ENCODE data around the gene B3GAT1. TPM values are rescaled to one million over a fixed set of nuclear protein-coding genes. Genes with fewer than 3 reads are reported as not detected.
A peak's percentile ranks its signal among the peaks of the same experiment; 100 is the strongest.
"Not testable (repeated sequence)": the region's sequence is repeated elsewhere in the genome, so short reads cannot be mapped to it uniquely, and the experiment has no call there.

Gene B3GAT1, protein sequence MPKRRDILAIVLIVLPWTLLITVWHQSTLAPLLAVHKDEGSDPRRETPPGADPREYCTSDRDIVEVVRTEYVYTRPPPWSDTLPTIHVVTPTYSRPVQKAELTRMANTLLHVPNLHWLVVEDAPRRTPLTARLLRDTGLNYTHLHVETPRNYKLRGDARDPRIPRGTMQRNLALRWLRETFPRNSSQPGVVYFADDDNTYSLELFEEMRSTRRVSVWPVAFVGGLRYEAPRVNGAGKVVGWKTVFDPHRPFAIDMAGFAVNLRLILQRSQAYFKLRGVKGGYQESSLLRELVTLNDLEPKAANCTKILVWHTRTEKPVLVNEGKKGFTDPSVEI
- total RNA-seq (0.09 TPM), polyA plus RNA-seq (ENCODE audit: insufficient read depth in 1 of 8, insufficient read length in 8 of 8, low replicate concordance in 1 of 8) (under 1 TPM; 0.26 to 0.86 (median 0.29) TPM)
- long read RNA-seq, donor 1 = 0 reads
- long read RNA-seq, donor 2 = 0 reads
- long read RNA-seq, donor 3 = 0 reads
- long read RNA-seq, donor 4 = 0 reads
- long read RNA-seq, donor 5 = 0 reads
- long read RNA-seq, donor 6 = 0 reads
- long read RNA-seq, donor 7 = 0 reads
- long read RNA-seq, donor 8 = 0 reads
- long read RNA-seq, donor 9 = 0 reads
- long read RNA-seq, donor 10 = 0 reads
- long read RNA-seq, donor 11 = 0 reads

DNA sequence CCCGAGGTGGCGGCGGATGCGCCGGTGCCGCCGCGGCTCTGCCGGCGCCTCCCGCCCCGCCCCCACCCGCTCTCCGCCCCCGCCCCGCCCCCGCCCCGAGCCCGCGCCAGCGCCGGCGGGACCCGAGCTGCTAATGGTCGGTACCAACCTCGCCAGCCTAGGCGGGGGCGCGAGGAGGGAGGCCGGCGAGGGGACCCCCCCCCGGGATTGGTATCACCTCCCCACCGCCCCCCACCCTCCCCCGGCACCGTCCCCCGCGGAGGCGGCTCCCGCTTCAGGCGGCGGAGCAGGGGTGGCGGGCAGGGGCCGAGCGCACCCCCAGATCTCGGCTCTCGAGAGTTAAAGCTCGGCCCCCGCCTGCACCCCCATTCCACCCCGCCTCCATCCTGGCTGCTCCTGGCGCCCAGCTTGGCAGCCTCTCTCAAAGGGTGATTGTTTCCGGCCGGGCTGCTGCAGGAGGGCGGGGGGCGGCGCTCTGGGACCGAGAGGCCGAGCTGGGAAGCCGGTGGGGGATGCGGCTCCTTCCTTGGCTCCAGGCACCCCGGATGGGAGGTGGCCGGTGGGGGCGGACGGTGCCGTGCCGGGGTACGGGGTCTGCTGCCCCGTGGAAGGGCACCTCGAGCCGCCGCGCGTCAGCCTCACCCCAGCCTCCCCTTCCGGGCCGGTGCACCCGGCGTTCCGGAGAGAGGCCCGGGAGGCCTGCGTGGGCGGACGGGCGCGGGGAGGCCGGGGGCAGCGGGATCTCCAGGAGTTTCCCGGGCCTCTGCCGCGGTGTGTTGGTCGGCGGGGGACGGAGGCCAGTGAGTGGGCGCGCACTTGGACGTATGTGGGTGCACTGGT is at the start of gene B3GAT1:
TSS of gene B3GAT1 (minus strand) at position 40 of the 840 bp plus-strand sequence. CDS start 24,583 bp downstream, outside the sequence.
- Histone ChIP-seq H3K27me3 (ENCODE audit: control insufficient read depth, insufficient read depth, low read length) (peaks cover 82% of the 10 kb centered on the region), H3K9me3 (replicated peaks; ENCODE audit: control insufficient read depth, low read depth, low read length) (no peaks in the 10 kb centered on the region), H3K36me3 (ENCODE audit: control insufficient read depth, insufficient read depth, low read length) (no peaks in the 10 kb centered on the region), H3K4me3 (ENCODE audit: low read length) (no peak within 1 kb of the TSS), H3K27ac (ENCODE audit: low read length) (no peak within 1 kb of the TSS), H3K4me1 (ENCODE audit: control insufficient read depth, insufficient read depth, low read length) (peaks cover 7% of the 10 kb centered on the region)
- WGBS (ENCODE audit: insufficient coverage) = under 1% methylated on average over 32 of the region's 94 CpGs
- DNase-seq = peak; percentile 11

DNA sequence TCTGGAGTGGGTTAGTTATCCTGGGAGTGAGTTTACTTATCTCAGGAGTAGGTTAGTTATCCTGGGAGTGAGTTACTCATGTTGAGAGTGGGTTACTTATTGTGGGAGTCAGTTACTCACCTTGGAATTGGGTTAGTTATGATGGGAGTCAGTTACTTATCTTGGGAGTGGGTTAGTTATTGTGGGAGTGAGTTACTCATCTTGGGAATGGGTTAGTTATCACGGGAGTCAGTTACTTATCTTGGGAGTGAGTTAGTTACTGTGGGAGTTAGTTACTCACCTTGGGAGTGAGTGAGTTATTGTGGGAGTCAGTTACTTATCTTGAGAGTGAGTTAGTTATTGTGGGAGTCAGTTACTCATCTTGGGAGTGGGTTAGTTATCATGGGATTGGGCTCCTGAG is 49.6 kb upstream of the B3GAT1 start:
- Histone ChIP-seq H3K9me3 (replicated peaks; ENCODE audit: control insufficient read depth, low read depth, low read length) (peaks cover 8% of the 10 kb centered on the region), H3K27me3 (ENCODE audit: control insufficient read depth, insufficient read depth, low read length) (peaks cover 21% of the 10 kb centered on the region), H3K4me3 (ENCODE audit: low read length) (no peak overlapping the region), H3K4me1 (ENCODE audit: control insufficient read depth, insufficient read depth, low read length) (peaks cover 6% of the 10 kb centered on the region), H3K36me3 (ENCODE audit: control insufficient read depth, insufficient read depth, low read length) (no peaks in the 10 kb centered on the region), H3K27ac (ENCODE audit: low read length) (no peak overlapping the region)
- 80% methylated on average over 1 of the region's 1 CpG for WGBS (ENCODE audit: insufficient coverage)
- DNase-seq = no peak

DNA sequence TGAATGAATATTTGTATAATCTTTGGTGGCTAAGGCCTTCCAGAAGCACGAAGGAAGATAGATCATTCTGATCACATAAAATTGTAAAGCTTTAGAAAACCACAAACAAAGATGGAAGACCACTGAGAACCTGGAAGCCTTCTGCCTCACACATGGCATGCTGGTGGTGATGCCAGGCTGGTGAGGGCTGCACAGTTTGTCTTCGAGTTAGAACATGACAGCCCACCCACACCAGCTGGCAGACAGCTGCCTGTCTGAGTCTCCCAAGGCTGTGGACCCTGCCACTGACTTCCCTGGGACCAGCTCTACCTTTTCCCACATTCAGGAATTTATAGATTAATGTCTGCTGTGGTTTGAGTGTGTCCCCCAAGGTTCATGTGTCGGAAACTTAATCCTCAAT is 48.8 kb upstream of the B3GAT1 start:
- Histone ChIP-seq H3K27me3 (ENCODE audit: control insufficient read depth, insufficient read depth, low read length) (peaks cover 14% of the 10 kb centered on the region), H3K9me3 (replicated peaks; ENCODE audit: control insufficient read depth, low read depth, low read length) (peaks cover 11% of the 10 kb centered on the region), H3K36me3 (ENCODE audit: control insufficient read depth, insufficient read depth, low read length) (no peaks in the 10 kb centered on the region), H3K4me1 (ENCODE audit: control insufficient read depth, insufficient read depth, low read length) (peaks cover under 1% of the 10 kb centered on the region), H3K27ac (ENCODE audit: low read length) (no peak overlapping the region), H3K4me3 (ENCODE audit: low read length) (no peak overlapping the region)
- WGBS (ENCODE audit: insufficient coverage) = 20% methylated on average over 1 of the region's 3 CpGs
- no peak for DNase-seq

DNA sequence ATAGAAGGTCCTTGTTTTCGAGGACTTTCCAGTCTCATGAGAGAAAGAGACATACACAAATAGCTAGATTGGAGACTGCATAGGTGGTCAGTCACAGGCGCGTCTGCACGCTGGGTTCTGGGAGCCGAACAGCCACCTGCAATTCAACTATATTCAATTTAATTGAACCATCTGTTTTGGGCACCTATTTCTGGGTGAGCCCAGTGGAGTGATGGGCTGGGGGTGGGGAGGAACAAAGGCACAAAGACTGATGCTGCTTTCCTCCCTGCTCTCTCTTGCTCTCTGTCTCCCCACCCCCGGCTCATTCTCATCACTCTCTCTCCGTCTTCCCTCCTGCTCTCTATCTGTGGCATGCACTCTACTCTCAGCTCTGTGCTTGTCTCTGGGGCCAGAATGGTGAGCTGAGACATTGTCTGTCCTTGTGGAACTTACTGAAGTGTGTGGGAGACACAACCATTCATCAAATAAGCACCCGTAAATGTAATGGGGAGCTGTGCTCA is 48.1 kb upstream of the B3GAT1 start:
- Histone ChIP-seq H3K27ac (ENCODE audit: low read length) (no peak overlapping the region), H3K9me3 (replicated peaks; ENCODE audit: control insufficient read depth, low read depth, low read length) (peaks cover 11% of the 10 kb centered on the region), H3K36me3 (ENCODE audit: control insufficient read depth, insufficient read depth, low read length) (no peaks in the 10 kb centered on the region), H3K27me3 (ENCODE audit: control insufficient read depth, insufficient read depth, low read length) (peaks cover 7% of the 10 kb centered on the region), H3K4me3 (ENCODE audit: low read length) (no peak overlapping the region), H3K4me1 (ENCODE audit: control insufficient read depth, insufficient read depth, low read length) (no peaks in the 10 kb centered on the region)
- DNase-seq = no peak
- no CpG with 5 or more reads among the region's 8 CpGs for WGBS (ENCODE audit: insufficient coverage)

DNA sequence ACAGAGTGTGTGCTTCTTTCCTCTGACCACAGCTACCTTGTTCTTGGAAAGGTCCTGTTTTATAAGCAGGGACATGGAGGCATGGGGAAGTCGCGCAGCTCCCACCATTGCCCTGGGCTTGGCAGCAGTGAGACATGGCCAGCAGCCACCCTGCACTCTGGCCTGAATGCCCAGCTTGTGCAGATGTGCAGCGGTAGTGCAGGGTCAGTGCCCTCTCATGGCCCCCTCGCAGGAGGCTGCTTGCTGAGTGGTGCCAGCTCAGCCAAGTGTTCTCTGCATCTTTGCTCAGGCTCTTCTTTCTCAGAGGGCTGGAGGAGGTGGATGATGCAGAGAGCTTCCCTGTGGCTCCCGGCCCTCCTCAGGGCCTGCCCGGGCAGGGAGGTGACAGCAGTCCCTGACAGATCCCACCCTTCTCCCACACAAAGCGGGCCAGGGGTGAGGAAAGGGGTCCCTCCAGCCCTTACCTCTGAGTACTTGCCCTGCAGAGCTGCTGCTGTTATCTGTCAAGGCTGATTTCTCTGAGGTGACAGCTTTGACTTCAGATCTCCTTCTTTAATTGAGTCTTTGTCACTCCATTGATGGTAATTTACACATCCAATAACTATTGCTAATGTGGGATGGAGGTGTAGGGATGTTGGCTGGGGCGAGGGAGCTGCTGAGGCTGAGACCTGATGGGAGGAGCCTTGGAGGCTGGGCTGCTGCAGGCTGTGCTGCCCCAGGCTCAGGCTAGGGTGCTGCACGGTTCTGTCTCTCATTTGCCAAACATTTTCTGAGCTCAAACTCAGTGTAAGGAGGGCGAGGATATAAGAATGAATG is 47.4 kb upstream of the B3GAT1 start:
- H3K9me3 ChIP-seq (replicated peaks; ENCODE audit: control insufficient read depth, low read depth, low read length) = peaks cover 11% of the 10 kb centered on the region
- H3K4me1 ChIP-seq (ENCODE audit: control insufficient read depth, insufficient read depth, low read length) = no peaks in the 10 kb centered on the region
- H3K4me3 ChIP-seq (ENCODE audit: low read length) = no peak overlapping the region
- no peak overlapping the region for H3K27ac ChIP-seq (ENCODE audit: low read length)
- H3K36me3 ChIP-seq (ENCODE audit: control insufficient read depth, insufficient read depth, low read length) = no peaks in the 10 kb centered on the region
- peaks cover 6% of the 10 kb centered on the region for H3K27me3 ChIP-seq (ENCODE audit: control insufficient read depth, insufficient read depth, low read length)
- WGBS (ENCODE audit: insufficient coverage) = 52% methylated on average over 3 of the region's 10 CpGs
- DNase-seq = no peak

DNA sequence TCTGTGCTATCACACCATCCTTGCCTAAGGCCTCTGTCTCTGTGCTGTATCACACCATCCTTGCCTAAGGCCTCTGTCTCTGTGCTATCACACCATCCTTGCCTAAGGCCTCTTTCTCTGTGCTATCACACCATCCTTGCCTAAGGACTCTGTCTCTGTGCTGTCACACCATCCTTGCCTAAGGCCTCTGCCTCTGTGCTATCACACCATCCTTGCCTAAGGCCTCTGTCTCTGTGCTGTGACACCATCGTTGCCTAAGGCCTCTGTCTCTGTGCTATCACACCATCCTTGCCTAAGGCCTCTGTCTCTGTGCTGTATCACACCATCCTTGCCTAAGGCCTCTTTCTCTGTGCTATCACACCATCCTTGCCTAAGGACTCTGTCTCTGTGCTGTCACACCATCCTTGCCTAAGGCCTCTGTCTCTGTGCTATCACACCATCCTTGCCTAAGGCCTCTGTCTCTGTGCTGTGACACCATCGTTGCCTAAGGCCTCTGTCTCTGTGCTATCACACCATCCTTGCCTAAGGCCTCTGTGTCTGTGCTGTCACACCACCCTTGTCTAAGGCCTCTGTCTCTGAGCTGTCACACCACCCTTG is 45.5 kb upstream of the B3GAT1 start:
- not testable (repeated sequence) for H3K27me3 ChIP-seq (ENCODE audit: control insufficient read depth, insufficient read depth, low read length); H3K27ac ChIP-seq (ENCODE audit: low read length)

DNA sequence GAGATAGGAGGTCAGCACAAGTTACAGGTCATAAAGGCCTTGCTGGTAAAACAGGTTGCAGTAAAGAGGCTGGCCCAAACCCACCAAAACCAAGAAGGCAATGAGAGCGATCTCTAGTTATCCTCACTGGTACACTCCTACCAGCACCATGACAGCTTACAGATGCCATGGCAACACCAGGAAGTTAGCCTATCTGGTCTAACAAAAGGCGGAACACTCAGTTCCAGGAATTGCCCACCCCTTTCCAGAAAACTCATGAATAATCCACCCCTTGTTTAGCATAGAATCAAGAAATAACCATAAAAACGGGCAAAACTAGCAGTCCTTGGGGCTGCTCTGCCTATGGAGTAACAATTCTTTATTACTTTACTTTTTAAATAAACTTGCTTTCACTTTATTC is 43.5 kb upstream of the B3GAT1 start:
- H3K36me3 ChIP-seq (ENCODE audit: control insufficient read depth, insufficient read depth, low read length) = no peaks in the 10 kb centered on the region
- WGBS (ENCODE audit: insufficient coverage) = 100% methylated on average over 1 of the region's 3 CpGs
- H3K27ac ChIP-seq (ENCODE audit: low read length) = no peak overlapping the region
- H3K4me3 ChIP-seq (ENCODE audit: low read length) = no peak overlapping the region
- no peak for DNase-seq
- no peaks in the 10 kb centered on the region for H3K27me3 ChIP-seq (ENCODE audit: control insufficient read depth, insufficient read depth, low read length)
- H3K9me3 ChIP-seq (replicated peaks; ENCODE audit: control insufficient read depth, low read depth, low read length) = peaks cover 11% of the 10 kb centered on the region
- H3K4me1 ChIP-seq (ENCODE audit: control insufficient read depth, insufficient read depth, low read length) = no peaks in the 10 kb centered on the region

More for the DNA sequence above, 45.5 kb upstream of the B3GAT1 start:
- peaks cover 11% of the 10 kb centered on the region for H3K9me3 ChIP-seq (replicated peaks; ENCODE audit: control insufficient read depth, low read depth, low read length)
- no CpG with 5 or more reads among the region's 2 CpGs for WGBS (ENCODE audit: insufficient coverage)
- DNase-seq; H3K36me3 ChIP-seq (ENCODE audit: control insufficient read depth, insufficient read depth, low read length); H3K4me3 ChIP-seq (ENCODE audit: low read length); H3K4me1 ChIP-seq (ENCODE audit: control insufficient read depth, insufficient read depth, low read length): not testable (repeated sequence)

DNA sequence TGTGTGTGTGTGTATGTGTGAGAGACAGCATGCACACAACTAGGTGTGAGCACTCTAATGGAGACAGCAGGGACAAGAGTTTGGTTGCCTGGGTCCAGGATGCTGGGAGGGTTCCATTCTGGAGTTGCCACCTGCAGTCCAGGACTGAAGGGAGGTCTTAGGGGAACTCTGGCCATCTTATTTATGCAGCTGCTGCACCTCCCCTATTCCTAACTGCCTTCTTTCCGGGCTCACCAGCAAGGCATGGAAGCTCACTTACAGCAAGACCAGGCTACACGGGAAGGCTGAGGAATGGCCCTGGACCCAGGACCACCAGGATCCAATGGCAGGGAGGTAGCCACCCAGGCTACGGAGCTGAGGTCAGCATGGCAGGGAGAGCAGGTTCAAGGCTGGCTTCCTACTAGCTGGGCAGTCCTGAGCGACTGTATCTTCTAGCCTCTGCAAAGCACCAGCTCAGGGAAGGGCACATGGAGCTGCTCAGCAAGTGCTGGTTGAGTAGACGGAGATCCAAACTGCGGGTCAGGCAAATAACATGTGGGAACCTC is 42.2 kb upstream of the B3GAT1 start:
- Histone ChIP-seq H3K4me3 (ENCODE audit: low read length) (no peak overlapping the region), H3K27ac (ENCODE audit: low read length) (no peak overlapping the region), H3K36me3 (ENCODE audit: control insufficient read depth, insufficient read depth, low read length) (no peaks in the 10 kb centered on the region), H3K4me1 (ENCODE audit: control insufficient read depth, insufficient read depth, low read length) (no peaks in the 10 kb centered on the region), H3K9me3 (replicated peaks; ENCODE audit: control insufficient read depth, low read depth, low read length) (peaks cover 11% of the 10 kb centered on the region), H3K27me3 (ENCODE audit: control insufficient read depth, insufficient read depth, low read length) (no peaks in the 10 kb centered on the region)
- no peak for DNase-seq
- WGBS (ENCODE audit: insufficient coverage) = 85% methylated on average over 6 of the region's 6 CpGs

DNA sequence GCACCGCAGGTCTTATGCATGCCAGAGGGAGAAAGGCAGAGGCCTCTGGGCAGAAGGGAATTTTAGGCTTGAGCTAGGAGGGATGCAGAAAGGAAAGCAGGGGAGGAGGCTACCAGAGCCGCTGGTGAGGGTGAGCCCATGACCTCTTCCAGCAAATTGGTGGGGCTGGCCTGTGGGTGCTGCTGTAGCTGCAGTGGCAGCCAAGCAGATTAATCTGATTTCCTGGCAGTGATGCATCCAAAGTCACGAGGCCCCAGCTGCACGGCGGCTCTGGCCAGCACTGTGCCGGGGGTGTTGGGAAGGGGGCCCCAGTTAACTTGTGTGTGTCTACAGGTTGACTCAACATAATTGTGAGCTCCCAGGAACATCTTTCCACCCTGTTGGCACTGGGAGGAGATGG is 41.4 kb upstream of the B3GAT1 start:
- WGBS (ENCODE audit: insufficient coverage) = 18% methylated on average over 4 of the region's 6 CpGs
- Histone ChIP-seq H3K27ac (ENCODE audit: low read length) (no peak overlapping the region), H3K4me1 (ENCODE audit: control insufficient read depth, insufficient read depth, low read length) (no peaks in the 10 kb centered on the region), H3K4me3 (ENCODE audit: low read length) (no peak overlapping the region), H3K27me3 (ENCODE audit: control insufficient read depth, insufficient read depth, low read length) (no peaks in the 10 kb centered on the region), H3K36me3 (ENCODE audit: control insufficient read depth, insufficient read depth, low read length) (no peaks in the 10 kb centered on the region), H3K9me3 (replicated peaks; ENCODE audit: control insufficient read depth, low read depth, low read length) (peaks cover 11% of the 10 kb centered on the region)
- DNase-seq = no peak
